KMS-11 (cell line): Measurements from ENCODE around the gene MAPK14.

Experiments used
- H2AFZ ChIP-seq: fragments of 200-600 bp; sonication (generic); 2 replicates; pipeline ENCODE4 v1.6.1; 2016; ENCODE audit warnings: antibody characterized with exemption, mixed run types, low read depth
- H3K27ac ChIP-seq: fragments of 200-600 bp; sonication (generic); 2 replicates; pipeline ENCODE4 v1.6.1; 2016; ENCODE audit warnings: mild to moderate bottlenecking, mixed run types
- H3K27me3 ChIP-seq: fragments of 200-600 bp; sonication (generic); 2 replicates; pipeline ENCODE4 v1.6.1; 2017; ENCODE audit warnings: mild to moderate bottlenecking, low read depth, mixed run types, moderate library complexity; ENCODE audit not compliant: insufficient read depth
- H3K36me3 ChIP-seq: fragments of 200-600 bp; sonication (generic); 2 replicates; pipeline ENCODE4 v1.6.1; 2017; ENCODE audit warnings: mild to moderate bottlenecking, mixed run types; ENCODE audit not compliant: insufficient read depth
- H3K4me1 ChIP-seq: fragments of 200-600 bp; sonication (generic); 2 replicates; pipeline ENCODE4 v1.6.1; 2016; ENCODE audit warnings: mild to moderate bottlenecking, low read depth, mixed run types; ENCODE audit not compliant: poor library complexity, severe bottlenecking
- H3K4me2 ChIP-seq: fragments of 200-600 bp; sonication (generic); 2 replicates; pipeline ENCODE4 v1.7.0; 2016; ENCODE audit warnings: mild to moderate bottlenecking, mixed run types
- H3K4me3 ChIP-seq: fragments of 200-600 bp; sonication (generic); IDR thresholded peaks from 2 replicates; pipeline ENCODE4 v1.6.1; 2017; ENCODE audit warnings: low read depth, low read length, mixed read lengths; ENCODE audit not compliant: insufficient read depth
- H3K79me2 ChIP-seq: fragments of 200-600 bp; sonication (generic); 2 replicates; pipeline ENCODE4 v1.6.1; 2016; ENCODE audit warnings: low read depth, mixed run types; ENCODE audit not compliant: insufficient read depth
- H3K9ac ChIP-seq: fragments of 200-600 bp; sonication (generic); 2 replicates; pipeline ENCODE4 v1.6.1; 2016; ENCODE audit warnings: mild to moderate bottlenecking, mixed run types
- H4K20me1 ChIP-seq: fragments of 200-600 bp; sonication (generic); 2 replicates; pipeline ENCODE4 v1.6.1; 2016; ENCODE audit warnings: mild to moderate bottlenecking, mixed run types; ENCODE audit not compliant: insufficient read depth
- TF ChIP-seq, protein P1 (sequence below): fragments of 200-600 bp; sonication (generic); conservative IDR thresholded peaks from 2 replicates; pipeline ENCODE4 v1.6.1; 2017; ENCODE audit warnings: low read depth, mild to moderate bottlenecking, antibody characterized with exemption, low read length, moderate library complexity, mixed read lengths

The MAPK14 gene

DNA sequence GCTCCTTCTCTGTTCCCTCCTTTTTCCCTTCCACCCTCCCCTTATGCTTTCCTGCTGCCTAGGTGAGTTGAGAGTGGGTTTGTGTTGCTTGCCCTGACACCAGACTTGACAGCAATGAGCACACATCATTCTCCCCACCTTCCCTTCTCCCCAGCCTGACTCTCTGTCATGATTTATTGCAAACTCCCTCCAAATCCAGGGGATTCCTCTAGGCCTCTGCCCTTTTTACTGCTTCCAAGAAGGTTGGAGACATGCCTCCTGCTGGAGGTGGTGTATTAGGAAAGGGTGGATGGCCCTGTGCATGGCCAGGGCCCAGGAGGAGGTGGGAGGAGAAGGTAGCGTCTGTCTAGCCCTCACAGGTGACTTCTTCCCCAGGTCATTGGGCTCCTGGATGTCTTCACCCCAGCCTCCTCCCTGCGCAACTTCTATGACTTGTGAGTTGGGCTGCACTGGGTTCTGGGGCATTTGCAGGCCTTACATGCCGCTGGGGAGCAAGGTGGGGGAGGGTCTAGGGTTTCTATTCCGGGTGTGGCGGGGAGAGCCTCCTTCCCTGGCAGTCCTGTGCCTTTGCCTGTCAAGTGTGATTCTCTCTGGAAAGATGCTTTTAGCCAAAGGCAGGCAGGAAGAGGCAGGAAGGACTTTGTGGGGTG is 104.8 kb downstream of the MAPK14 start:
- H3K36me3 ChIP-seq = no peaks in the 10 kb centered on the region
- H3K27ac ChIP-seq = peak overlapping the region; percentile 93
- peaks cover 42% of the 10 kb centered on the region for H3K4me1 ChIP-seq
- H3K4me3 ChIP-seq = no peak overlapping the region
- H2AFZ ChIP-seq = peak overlapping the region; percentile 93; the same call in 1 of the 2 replicates
- H4K20me1 ChIP-seq = no peaks in the 10 kb centered on the region
- H3K79me2 ChIP-seq = no peaks in the 10 kb centered on the region
- peak overlapping the region; percentile 91 for H3K4me2 ChIP-seq
- TF ChIP-seq, protein P1, sequence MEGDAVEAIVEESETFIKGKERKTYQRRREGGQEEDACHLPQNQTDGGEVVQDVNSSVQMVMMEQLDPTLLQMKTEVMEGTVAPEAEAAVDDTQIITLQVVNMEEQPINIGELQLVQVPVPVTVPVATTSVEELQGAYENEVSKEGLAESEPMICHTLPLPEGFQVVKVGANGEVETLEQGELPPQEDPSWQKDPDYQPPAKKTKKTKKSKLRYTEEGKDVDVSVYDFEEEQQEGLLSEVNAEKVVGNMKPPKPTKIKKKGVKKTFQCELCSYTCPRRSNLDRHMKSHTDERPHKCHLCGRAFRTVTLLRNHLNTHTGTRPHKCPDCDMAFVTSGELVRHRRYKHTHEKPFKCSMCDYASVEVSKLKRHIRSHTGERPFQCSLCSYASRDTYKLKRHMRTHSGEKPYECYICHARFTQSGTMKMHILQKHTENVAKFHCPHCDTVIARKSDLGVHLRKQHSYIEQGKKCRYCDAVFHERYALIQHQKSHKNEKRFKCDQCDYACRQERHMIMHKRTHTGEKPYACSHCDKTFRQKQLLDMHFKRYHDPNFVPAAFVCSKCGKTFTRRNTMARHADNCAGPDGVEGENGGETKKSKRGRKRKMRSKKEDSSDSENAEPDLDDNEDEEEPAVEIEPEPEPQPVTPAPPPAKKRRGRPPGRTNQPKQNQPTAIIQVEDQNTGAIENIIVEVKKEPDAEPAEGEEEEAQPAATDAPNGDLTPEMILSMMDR = no peak
- H3K27me3 ChIP-seq = no peaks in the 10 kb centered on the region
- peak overlapping the region; percentile 93; the same call in 1 of the 2 replicates for H3K9ac ChIP-seq

DNA sequence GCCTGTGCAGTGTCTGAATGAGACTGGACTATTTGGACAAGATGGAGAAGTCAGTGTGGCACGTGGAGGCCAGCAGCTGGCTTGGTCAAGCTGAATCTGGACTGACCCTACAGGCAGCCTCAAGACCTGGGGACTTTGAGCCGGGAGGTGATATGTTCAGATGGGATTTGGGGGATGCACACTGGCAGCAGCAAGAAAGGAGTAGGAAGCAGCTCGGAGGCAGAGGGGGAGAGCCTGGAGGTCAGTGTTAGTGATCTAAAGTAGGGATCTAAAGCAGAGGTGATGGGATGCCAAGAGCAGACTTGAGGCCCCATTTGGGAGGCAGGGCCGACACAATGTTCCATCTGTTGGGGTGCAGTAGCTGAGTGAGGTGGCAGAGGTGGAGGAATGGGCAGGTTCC is 105.5 kb downstream of the MAPK14 start:
- Histone ChIP-seq H3K79me2 (no peaks in the 10 kb centered on the region), H3K9ac (no peak overlapping the region), H4K20me1 (no peaks in the 10 kb centered on the region), H3K36me3 (no peaks in the 10 kb centered on the region), H3K4me1 (peaks cover 41% of the 10 kb centered on the region), H2AFZ (no peak overlapping the region), H3K27me3 (no peaks in the 10 kb centered on the region), H3K4me2 (peak overlapping the region; percentile 91; the same call in 1 of the 2 replicates), H3K4me3 (no peak overlapping the region), H3K27ac (peak overlapping the region; percentile 93; the same call in 1 of the 2 replicates)
- TF ChIP-seq, protein P1 = no peak

DNA sequence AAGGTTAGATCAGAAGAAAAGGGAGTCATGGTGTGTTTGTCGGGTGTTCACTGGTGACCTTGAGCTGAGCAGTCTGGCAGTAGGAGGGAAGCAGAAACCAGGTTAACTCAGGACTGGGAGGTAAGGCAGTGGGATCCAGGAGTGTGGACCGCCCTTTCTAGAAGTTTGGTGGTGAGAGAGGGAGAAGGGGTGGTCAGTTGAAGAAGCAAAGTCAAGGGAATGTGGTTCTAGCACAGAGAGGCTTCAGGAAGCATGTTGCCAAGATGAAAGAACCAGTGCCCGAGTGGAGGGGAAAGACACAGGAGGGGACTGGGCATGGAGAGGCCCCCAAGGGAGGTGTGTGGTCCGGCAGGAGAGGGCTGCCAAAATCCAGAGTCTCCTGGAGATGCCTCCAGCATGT is 106.3 kb downstream of the MAPK14 start:
- H3K27ac ChIP-seq = no peak overlapping the region
- no peak overlapping the region for H3K4me2 ChIP-seq
- TF ChIP-seq, protein P1 = no peak
- no peaks in the 10 kb centered on the region for H3K79me2 ChIP-seq
- H3K4me3 ChIP-seq = no peak overlapping the region
- no peaks in the 10 kb centered on the region for H3K27me3 ChIP-seq
- no peak overlapping the region for H3K9ac ChIP-seq
- H3K4me1 ChIP-seq = peaks cover 33% of the 10 kb centered on the region
- H3K36me3 ChIP-seq = no peaks in the 10 kb centered on the region
- no peak overlapping the region for H2AFZ ChIP-seq
- no peaks in the 10 kb centered on the region for H4K20me1 ChIP-seq

DNA sequence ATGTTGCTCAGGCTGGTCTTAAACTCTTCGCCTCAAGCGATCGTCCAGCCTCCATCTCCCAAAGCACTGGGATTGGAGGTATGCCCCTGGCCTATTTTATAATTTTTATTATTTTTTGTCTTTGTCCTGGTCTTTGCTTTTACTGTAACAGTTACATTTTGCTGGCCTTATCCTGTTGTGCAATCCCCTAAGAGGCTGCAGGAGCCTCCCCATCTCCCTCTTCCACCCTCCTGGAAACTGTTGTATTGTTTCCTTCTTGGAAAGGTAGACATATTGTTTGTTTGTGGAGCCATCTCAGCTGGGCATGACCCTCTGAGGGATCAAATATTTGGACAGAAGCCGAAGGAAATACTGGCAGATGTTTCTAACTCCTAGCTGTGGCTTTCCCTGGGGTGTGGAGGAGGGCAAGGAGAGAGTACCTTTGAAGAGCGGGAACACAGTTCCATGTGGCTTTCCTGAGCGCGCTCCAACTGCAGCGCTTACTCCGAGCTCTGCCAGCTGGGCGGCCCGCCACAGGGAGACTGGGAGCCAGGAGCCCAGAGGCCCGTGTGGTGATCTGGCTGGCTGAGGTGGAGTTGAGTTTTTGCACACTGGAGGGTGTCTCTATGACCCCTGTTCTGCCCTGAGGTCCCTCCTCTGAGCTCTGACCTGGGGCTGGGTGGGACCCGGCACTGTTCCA is 107.6 kb downstream of the MAPK14 start:
- Histone ChIP-seq H3K36me3 (no peaks in the 10 kb centered on the region), H2AFZ (no peak overlapping the region), H3K27me3 (no peaks in the 10 kb centered on the region)

More for the DNA sequence above, 107.6 kb downstream of the MAPK14 start:
- no peaks in the 10 kb centered on the region for H3K79me2 ChIP-seq
- no peak overlapping the region for H3K9ac ChIP-seq
- peaks cover 22% of the 10 kb centered on the region for H3K4me1 ChIP-seq
- no peak overlapping the region for H3K27ac ChIP-seq
- no peak overlapping the region for H3K4me3 ChIP-seq
- TF ChIP-seq, protein P1 = no peak
- H3K4me2 ChIP-seq = no peak overlapping the region
- no peaks in the 10 kb centered on the region for H4K20me1 ChIP-seq
